HL-60 (cell line): ENCODE results near the gene MPDU1.

Source experiments
- DNase-seq, 2 experiments: peaks; one replicate each; pipeline ENCODE4 v3.0.0-alpha.2; 2010 to 2020; ENCODE audit warnings: low read depth in 1 of 2, low spot score in 1 of 2
- H3K27ac ChIP-seq: fragments of 250-450 bp; sonication (Bioruptor Pico); replicated peaks from 2 replicates; pipeline ENCODE4 v1.5.1; 2020; ENCODE audit warnings: mild to moderate bottlenecking, moderate library complexity
- H3K27me3 ChIP-seq: fragments of 250-450 bp; sonication (Bioruptor Pico); 2 replicates; pipeline ENCODE4 v1.5.1; 2021; ENCODE audit warnings: mild to moderate bottlenecking, moderate library complexity; ENCODE audit not compliant: insufficient read depth, poor library complexity, severe bottlenecking
- H3K4me3 ChIP-seq: replicated peaks from 2 replicates; pipeline ENCODE4 v1.5.1; 2011; ENCODE audit warnings: mild to moderate bottlenecking, control low read depth, low read length; ENCODE audit not compliant: insufficient read depth
- GABPA ChIP-seq: IDR thresholded peaks from 2 replicates; pipeline ENCODE4 v1.6.1; 2012; ENCODE audit warnings: low read depth
- POLR2AphosphoS5 ChIP-seq: IDR thresholded peaks from 2 replicates; pipeline ENCODE4 v1.6.1; 2012; ENCODE audit warnings: low read depth
- SPI1 ChIP-seq: IDR thresholded peaks from 2 replicates; pipeline ENCODE4 v1.6.1; 2012; ENCODE audit warnings: low read depth, mild to moderate bottlenecking, borderline replicate concordance
- TF ChIP-seq, protein P1 (sequence below): IDR thresholded peaks from 2 replicates; pipeline ENCODE4 v1.6.1; 2012; ENCODE audit warnings: low read depth; ENCODE audit not compliant: insufficient replicate concordance
- TF ChIP-seq, protein P2 (sequence below): IDR thresholded peaks from one replicate; pipeline ENCODE4 v1.5.1; 2011; ENCODE audit warnings: low read length, control low read depth, inconsistent platforms; ENCODE audit not compliant: insufficient read depth

Gene MPDU1

DNA sequence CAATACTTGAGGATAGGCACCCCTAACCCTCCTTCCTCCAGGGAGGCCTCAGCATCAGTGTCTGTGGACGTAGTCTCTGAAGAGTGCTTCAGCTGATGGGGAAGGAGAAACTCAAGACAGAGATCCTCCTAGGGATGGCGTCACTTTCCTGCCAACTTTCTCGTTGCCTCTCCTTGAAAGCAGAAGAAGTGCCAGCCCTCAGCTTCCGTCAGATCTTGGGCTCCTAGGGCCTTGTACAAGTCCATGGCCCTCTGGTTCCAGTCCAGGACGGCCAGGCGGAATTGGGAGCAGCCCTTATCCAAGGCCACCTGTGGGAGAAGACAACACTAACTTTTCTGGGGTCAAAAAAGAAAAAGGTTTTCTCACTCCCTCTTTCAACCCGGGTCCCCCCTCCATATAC is 42.7 kb downstream of the MPDU1 start:
- TF ChIP-seq POLR2AphosphoS5 (no peak), SPI1 (no peak), GABPA (no peak)
- TF ChIP-seq, protein P1, sequence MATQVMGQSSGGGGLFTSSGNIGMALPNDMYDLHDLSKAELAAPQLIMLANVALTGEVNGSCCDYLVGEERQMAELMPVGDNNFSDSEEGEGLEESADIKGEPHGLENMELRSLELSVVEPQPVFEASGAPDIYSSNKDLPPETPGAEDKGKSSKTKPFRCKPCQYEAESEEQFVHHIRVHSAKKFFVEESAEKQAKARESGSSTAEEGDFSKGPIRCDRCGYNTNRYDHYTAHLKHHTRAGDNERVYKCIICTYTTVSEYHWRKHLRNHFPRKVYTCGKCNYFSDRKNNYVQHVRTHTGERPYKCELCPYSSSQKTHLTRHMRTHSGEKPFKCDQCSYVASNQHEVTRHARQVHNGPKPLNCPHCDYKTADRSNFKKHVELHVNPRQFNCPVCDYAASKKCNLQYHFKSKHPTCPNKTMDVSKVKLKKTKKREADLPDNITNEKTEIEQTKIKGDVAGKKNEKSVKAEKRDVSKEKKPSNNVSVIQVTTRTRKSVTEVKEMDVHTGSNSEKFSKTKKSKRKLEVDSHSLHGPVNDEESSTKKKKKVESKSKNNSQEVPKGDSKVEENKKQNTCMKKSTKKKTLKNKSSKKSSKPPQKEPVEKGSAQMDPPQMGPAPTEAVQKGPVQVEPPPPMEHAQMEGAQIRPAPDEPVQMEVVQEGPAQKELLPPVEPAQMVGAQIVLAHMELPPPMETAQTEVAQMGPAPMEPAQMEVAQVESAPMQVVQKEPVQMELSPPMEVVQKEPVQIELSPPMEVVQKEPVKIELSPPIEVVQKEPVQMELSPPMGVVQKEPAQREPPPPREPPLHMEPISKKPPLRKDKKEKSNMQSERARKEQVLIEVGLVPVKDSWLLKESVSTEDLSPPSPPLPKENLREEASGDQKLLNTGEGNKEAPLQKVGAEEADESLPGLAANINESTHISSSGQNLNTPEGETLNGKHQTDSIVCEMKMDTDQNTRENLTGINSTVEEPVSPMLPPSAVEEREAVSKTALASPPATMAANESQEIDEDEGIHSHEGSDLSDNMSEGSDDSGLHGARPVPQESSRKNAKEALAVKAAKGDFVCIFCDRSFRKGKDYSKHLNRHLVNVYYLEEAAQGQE: no peak
- TF ChIP-seq, protein P2, sequence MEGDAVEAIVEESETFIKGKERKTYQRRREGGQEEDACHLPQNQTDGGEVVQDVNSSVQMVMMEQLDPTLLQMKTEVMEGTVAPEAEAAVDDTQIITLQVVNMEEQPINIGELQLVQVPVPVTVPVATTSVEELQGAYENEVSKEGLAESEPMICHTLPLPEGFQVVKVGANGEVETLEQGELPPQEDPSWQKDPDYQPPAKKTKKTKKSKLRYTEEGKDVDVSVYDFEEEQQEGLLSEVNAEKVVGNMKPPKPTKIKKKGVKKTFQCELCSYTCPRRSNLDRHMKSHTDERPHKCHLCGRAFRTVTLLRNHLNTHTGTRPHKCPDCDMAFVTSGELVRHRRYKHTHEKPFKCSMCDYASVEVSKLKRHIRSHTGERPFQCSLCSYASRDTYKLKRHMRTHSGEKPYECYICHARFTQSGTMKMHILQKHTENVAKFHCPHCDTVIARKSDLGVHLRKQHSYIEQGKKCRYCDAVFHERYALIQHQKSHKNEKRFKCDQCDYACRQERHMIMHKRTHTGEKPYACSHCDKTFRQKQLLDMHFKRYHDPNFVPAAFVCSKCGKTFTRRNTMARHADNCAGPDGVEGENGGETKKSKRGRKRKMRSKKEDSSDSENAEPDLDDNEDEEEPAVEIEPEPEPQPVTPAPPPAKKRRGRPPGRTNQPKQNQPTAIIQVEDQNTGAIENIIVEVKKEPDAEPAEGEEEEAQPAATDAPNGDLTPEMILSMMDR: no peak
- Histone ChIP-seq H3K4me3 (no peak overlapping the region), H3K27me3 (no peaks in the 10 kb centered on the region), H3K27ac (no peak overlapping the region)
- DNase-seq: no peak

DNA sequence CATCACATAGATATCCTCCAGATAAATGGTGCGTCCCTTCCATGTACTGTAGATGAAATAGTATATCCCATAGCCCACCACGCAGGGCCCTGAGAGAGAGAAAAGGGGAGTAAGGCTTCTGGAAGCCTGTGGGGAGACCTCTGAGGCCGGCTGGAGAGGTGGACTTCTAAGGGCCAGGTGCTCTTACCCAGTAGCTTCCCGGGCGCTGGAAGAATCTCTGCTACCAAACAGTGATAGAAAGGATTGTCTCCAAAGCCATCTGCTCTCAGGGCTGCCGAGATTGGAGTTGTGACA is 43.3 kb downstream of the MPDU1 start:
- TF ChIP-seq, protein P1: no peak
- TF ChIP-seq SPI1: no peak
- TF ChIP-seq POLR2AphosphoS5: no peak
- TF ChIP-seq, protein P2: no peak
- no peak for TF ChIP-seq GABPA
- no peak overlapping the region for H3K27ac ChIP-seq
- DNase-seq: no peak
- no peaks in the 10 kb centered on the region for H3K27me3 ChIP-seq
- H3K4me3 ChIP-seq: no peak overlapping the region

DNA sequence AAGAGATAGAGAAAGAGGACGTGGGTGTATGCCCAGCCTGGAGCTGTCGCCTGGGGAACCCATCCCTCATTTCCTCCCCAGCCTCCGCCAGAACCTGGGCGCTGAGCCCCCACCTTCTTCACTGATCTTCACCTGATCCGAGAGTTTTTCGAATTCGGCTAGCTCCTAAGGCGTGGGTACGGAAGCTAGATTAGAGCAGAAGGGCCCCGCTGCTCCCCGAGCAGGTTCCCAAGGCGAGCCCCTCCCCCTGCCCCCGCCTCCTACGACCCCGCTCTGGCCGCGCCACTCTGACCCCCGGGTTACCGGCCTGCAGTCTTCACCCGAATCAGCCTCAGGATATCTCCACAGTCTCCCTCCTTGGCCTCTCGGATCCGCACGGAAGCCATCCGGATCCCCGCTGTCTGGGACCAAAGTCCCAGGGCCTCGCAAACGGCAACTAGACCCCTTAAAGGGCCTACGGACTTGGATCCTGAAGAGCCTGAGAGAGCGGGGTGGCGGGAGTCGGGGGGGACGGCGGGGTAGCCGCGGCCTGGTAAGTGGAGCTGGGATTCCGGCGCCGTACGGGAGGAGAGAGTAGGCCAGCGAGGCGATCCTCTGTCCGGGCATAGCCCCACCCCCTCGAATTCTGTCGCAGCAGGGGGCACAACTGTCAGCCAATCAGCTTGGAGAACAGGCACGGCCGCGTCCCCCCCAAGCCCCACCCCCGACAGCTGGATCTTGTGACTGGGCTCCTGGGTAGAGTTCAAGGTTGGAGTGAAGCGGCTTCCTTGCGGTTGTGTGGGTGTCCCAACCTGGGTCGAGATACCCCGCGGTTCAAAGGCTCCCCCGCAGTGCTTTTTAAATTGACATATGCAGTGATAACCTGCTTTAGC is 43.8 kb downstream of the MPDU1 start, which contains the start of gene SAT2:
SAT2 (minus strand) TSS at position 572 of the 872 bp plus-strand sequence; CDS start at position 386, 186 bp downstream.
- no peak for DNase-seq
- no peak for TF ChIP-seq SPI1
- TF ChIP-seq, protein P2: no peak
- no peak for TF ChIP-seq POLR2AphosphoS5
- TF ChIP-seq, protein P1: no peak
- no peak for TF ChIP-seq GABPA
- no peak within 1 kb of the TSS for H3K4me3 ChIP-seq
- H3K27me3 ChIP-seq: no peaks in the 10 kb centered on the region
- no peak within 1 kb of the TSS for H3K27ac ChIP-seq
